T-helper 17 cell (primary cell): ENCODE data around the gene FLNA. TPM values are rescaled to one million over a fixed set of nuclear protein-coding genes. Genes with fewer than 3 reads are reported as not detected.
A peak's percentile ranks its signal among the peaks of the same experiment; 100 is the strongest.
"Not testable (repeated sequence)": the region's sequence is repeated elsewhere in the genome, so short reads cannot be mapped to it uniquely, and the experiment has no call there.

Source experiments
- ATAC-seq: fragments of 150-1000 bp; cut with Tn5 transposase; 2 replicates; pipeline ENCODE4 v1.10.0; 2021; ENCODE audit warnings: mild to moderate bottlenecking, moderate library complexity
- DNase-seq, 3 donors: peaks; one replicate each; pipeline versions ENCODE4 v3.0.0 to v3.0.0-alpha.2; 2020 to 2021
- H3K9me3 ChIP-seq: one replicate; pipeline ENCODE4 v1.7.0; 2013; ENCODE audit warnings: low read length, mild to moderate bottlenecking; ENCODE audit not compliant: control insufficient read depth, poor library complexity, severe bottlenecking
- H3K27ac Mint-ChIP-seq: one replicate; pipeline ENCODE4 v1.8.0; 2022; ENCODE audit warnings: mild to moderate bottlenecking, moderate library complexity, mixed read lengths
- H3K27me3 Mint-ChIP-seq: one replicate; pipeline ENCODE4 v1.8.0; 2022; ENCODE audit warnings: mixed read lengths
- H3K36me3 Mint-ChIP-seq: one replicate; pipeline ENCODE4 v1.8.0; 2022; ENCODE audit warnings: low read depth, mixed read lengths
- H3K4me1 Mint-ChIP-seq: one replicate; pipeline ENCODE4 v1.8.0; 2022; ENCODE audit warnings: mild to moderate bottlenecking, mixed read lengths
- H3K4me3 Mint-ChIP-seq: one replicate; pipeline ENCODE4 v1.8.0; 2022; ENCODE audit warnings: mild to moderate bottlenecking, moderate library complexity, mixed read lengths
- total RNA-seq, 4 donors: library from RNA in 2 of 4; stranded (reverse) in 2 of 4; gene quantifications; one replicate each; pipeline ENCODE4 v1.2.3 and lab custom pipeline; 2022 to 2026

FLNA gene
- total RNA-seq, 2 donors from 2014 or later: 1,780 to 2,536 TPM

DNA sequence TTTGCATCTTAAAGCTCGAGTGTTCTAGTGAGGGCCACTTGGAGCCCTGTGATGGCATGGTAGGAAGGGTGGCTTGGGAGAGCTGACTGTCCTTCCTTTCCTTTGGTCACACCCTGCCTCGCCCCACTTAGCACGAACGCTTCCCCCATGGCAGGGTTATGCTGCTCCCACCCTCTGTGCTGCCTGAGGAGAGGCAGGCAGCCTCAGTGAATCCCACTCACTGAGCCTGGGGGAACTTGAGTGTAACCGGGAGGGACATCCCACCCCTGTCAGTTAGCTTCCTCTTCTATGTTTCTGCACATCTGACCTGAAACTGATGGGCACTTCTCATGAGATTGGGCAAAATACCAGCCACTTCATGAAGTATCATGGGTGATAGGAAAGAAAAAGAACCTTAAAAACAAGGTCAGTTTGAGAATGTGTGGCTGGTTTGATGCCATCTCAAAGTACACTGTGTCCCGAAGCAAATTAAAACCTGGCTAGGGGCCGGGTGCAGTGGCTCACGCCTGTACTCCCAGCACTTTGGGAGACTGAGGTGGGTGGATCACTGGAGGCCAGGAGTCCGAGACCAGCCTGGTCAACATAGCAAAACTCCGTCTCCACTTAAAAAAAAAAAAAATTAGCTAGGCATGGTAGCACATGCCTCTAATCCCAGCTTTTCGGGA lies 68.8 kb downstream of the FLNA start:
- DNase-seq (no peak), ATAC-seq (no peak)
- Mint-ChIP-seq H3K4me3 (no peak overlapping the region), H3K27ac (peak overlapping the region; percentile 27), H3K27me3 (no peaks in the 10 kb centered on the region), H3K4me1 (peaks cover 12% of the 10 kb centered on the region), H3K36me3 (no peaks in the 10 kb centered on the region)
- no peaks in the 10 kb centered on the region for H3K9me3 ChIP-seq

DNA sequence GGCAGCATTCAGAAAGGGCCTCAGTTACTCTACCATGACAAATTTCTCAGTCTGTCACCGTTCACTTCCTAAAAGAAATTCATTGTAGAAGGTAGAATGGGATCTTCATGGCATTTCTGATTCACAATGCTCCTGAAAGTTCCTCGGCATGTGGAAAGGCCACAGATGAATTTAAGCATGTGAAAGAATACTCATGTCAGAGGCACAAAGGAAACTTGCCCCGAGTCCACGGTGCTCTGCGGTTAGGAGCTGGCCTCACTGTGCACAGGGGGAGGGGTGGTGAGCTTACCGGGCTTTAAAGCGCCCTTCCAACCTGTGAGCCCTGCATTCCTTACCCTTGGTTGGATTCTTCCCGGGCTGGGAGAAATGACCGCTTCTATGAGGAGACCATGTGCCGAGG lies 69.6 kb downstream of the FLNA start:
- Mint-ChIP-seq H3K27ac (no peak overlapping the region), H3K27me3 (no peaks in the 10 kb centered on the region), H3K36me3 (no peaks in the 10 kb centered on the region), H3K4me3 (no peak overlapping the region), H3K4me1 (peaks cover 14% of the 10 kb centered on the region)
- no peak for ATAC-seq
- DNase-seq: no peak
- no peaks in the 10 kb centered on the region for H3K9me3 ChIP-seq

DNA sequence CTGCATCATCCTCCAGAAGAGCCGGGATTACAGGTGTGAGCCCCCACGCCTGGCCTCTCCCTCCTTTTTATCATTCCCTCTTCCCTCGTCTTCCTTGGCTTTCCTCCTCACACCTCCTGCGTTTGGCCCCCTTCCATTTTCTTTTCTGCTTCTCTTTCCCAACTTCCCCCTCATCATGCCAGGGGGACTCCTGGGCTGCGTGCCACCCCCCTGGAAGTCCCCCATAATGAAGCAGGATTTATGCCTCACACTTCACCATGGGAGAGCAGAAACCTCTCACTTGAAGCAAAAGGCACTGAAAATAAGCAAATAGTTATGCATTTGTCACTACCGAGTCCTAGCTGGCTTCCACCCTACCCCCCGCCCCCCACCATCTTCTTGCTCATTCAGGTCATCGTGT lies 71.0 kb downstream of the FLNA start:
- H3K9me3 ChIP-seq: no peaks in the 10 kb centered on the region
- H3K36me3 Mint-ChIP-seq: no peaks in the 10 kb centered on the region
- DNase-seq (no peak), ATAC-seq (no peak)
- H3K27ac Mint-ChIP-seq: no peak overlapping the region
- H3K4me1 Mint-ChIP-seq: peaks cover 16% of the 10 kb centered on the region
- no peaks in the 10 kb centered on the region for H3K27me3 Mint-ChIP-seq
- H3K4me3 Mint-ChIP-seq: no peak overlapping the region

DNA sequence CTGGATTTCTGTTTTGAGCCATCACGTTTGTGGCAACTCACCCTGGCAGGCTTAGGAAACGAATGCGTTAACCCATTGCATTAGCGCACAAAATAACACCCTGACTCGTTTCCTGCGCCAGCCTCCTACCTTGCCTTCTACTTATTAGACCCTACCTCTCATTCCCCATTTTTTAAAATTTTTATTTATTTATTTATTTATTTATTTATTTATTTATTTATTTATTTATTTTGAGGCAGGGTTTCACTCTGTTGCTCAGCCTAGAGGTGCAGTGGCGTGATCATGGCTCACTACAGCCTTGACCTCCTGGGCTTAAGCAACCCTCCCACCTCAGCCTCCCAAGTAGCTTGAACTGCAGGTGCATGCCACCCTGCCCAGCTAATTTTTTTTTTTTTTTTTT lies 71.4 kb downstream of the FLNA start:
- not testable (repeated sequence) for H3K27me3 Mint-ChIP-seq, DNase-seq, H3K9me3 ChIP-seq, H3K4me3 Mint-ChIP-seq, ATAC-seq, H3K36me3 Mint-ChIP-seq, H3K27ac Mint-ChIP-seq
- H3K4me1 Mint-ChIP-seq: peaks cover 11% of the 10 kb centered on the region

DNA sequence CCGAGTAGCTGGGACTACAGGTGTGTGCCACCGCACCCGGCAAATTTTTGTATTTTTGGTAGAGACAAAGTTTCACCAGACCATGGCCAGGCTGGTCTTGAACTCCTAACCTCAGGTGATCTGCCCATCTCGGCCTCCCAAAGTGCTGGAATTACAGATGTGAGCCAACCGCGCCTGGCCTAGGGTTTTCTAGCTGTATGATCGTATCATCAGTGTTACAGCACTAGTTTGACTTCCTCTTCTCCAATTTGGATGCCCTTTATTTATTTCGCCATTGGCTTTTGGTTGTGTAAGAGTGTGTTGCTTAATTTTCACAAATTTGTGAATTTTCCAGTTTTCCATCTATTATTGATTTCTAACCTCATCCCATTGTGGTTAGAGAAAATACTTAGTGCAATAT lies 73.6 kb downstream of the FLNA start:
- H3K4me3 Mint-ChIP-seq: no peak overlapping the region
- DNase-seq (no peak), ATAC-seq (no peak)
- H3K4me1 Mint-ChIP-seq: peaks cover 6% of the 10 kb centered on the region
- no peaks in the 10 kb centered on the region for H3K36me3 Mint-ChIP-seq
- H3K27ac Mint-ChIP-seq: no peak overlapping the region
- no peaks in the 10 kb centered on the region for H3K27me3 Mint-ChIP-seq
- no peaks in the 10 kb centered on the region for H3K9me3 ChIP-seq

Other genes starting within 250 kb of the FLNA start
- gene OPN1LW, start 230.4 kb downstream of the FLNA start, total RNA-seq: not detected
- not detected for gene OPN1MW, start 192.0 kb downstream of the FLNA start, total RNA-seq
- not detected for gene OPN1MW2, start 154.9 kb downstream of the FLNA start, total RNA-seq
- gene OPN1MW3, start 117.1 kb downstream of the FLNA start, total RNA-seq: not detected
- not detected for gene TEX28, start 79.5 kb downstream of the FLNA start, total RNA-seq
- gene TKTL1, start 78.8 kb downstream of the FLNA start, total RNA-seq: 1 to 10 TPM; 3.0 to 4.2 TPM
- 100 to 1,000 TPM; 121 to 132 TPM for gene EMD, start 4.7 kb upstream of the FLNA start, total RNA-seq
- 1,000 to 10,000 TPM; 4,596 to 4,820 TPM for gene RPL10, start 23.7 kb upstream of the FLNA start, total RNA-seq
- gene DNASE1L1, start 34.6 kb upstream of the FLNA start, total RNA-seq: 10 to 100 TPM; 20.5 to 22.6 TPM
- 10 to 100 TPM; 84.1 to 95.7 TPM for gene TAFAZZIN, start 36.9 kb upstream of the FLNA start, total RNA-seq
- gene ATP6AP1, start 54.0 kb upstream of the FLNA start, total RNA-seq: 10 to 100 TPM; 41.4 to 43.0 TPM
- gene GDI1, start 62.5 kb upstream of the FLNA start, total RNA-seq: 100 to 1,000 TPM; 189 to 223 TPM
- 10 to 100 TPM; 58.1 to 58.6 TPM for gene FAM50A, start 69.5 kb upstream of the FLNA start, total RNA-seq
- gene PLXNA3, start 83.6 kb upstream of the FLNA start, total RNA-seq: 10 to 100 TPM; 66.3 to 78.6 TPM
- 1 to 10 TPM; 9.1 to 9.5 TPM for gene LAGE3, start 104.6 kb upstream of the FLNA start, total RNA-seq
- gene UBL4A, start 112.0 kb upstream of the FLNA start, total RNA-seq: 10 to 100 TPM; 15.2 to 30.6 TPM
- 10 to 100 TPM; 23.9 to 29.5 TPM for gene SLC10A3, start 116.0 kb upstream of the FLNA start, total RNA-seq
- 10 to 100 TPM; 32.5 to 34.0 TPM for gene FAM3A, start 141.6 kb upstream of the FLNA start, total RNA-seq
- gene G6PD, start 172.2 kb upstream of the FLNA start, total RNA-seq: 10 to 100 TPM; 28.5 to 44.9 TPM
- 10 to 100 TPM; 35.9 to 45.1 TPM for gene IKBKG, start 173.0 kb upstream of the FLNA start, total RNA-seq
- gene CTAG1A, start 210.5 kb upstream of the FLNA start, total RNA-seq: not detected
- gene CTAG1B, start 244.6 kb upstream of the FLNA start, total RNA-seq: not detected